HL-60 (cell line): ENCODE results near the gene MAP3K13.

Source experiments
- GABPA ChIP-seq: IDR thresholded peaks from 2 replicates; pipeline ENCODE4 v1.6.1; 2012; ENCODE audit warnings: low read depth
- POLR2AphosphoS5 ChIP-seq: IDR thresholded peaks from 2 replicates; pipeline ENCODE4 v1.6.1; 2012; ENCODE audit warnings: low read depth
- TF ChIP-seq, protein P1 (sequence below): IDR thresholded peaks from one replicate; pipeline ENCODE4 v1.5.1; 2011; ENCODE audit warnings: low read length, control low read depth, inconsistent platforms; ENCODE audit not compliant: insufficient read depth
- TF ChIP-seq, protein P2 (sequence below): IDR thresholded peaks from 2 replicates; pipeline ENCODE4 v1.6.1; 2012; ENCODE audit warnings: low read depth; ENCODE audit not compliant: insufficient replicate concordance

DNA sequence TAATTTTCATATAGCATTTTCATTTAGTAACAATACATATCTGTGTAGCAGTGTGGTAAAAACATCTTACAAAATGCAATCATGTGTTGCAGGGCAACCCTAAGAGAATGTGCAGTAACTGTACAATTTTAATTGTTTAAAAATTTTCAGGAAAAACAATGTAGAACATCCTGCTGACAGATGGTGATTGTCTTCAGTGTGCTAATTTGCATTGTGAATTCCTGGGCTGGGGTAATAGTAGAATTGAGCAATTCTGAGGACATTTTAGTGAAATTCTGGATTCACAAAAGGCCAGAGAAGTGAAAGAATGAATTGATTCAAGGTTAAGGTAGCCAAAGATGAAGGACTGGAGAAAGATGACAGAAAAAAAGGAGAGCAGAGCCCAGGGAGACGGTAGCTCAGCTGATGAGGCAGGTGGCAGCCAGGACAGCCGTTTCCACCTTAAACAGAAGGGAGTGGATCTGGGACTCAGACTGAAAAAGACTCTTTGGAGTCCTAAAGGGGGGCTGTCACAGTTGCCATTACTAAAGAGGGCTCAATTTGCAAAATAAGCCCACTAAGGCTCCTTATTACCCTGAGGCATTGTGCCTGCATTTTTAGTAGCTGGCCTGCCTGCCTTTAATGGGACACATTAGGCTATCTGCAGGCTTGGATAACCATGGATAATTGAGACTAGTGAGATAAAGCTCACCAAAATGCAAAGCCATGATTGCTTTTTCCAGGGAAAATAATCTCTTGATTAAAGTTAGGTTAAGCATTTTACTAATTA lies 8.6 kb downstream of the MAP3K13 start:
- TF ChIP-seq, protein P1, sequence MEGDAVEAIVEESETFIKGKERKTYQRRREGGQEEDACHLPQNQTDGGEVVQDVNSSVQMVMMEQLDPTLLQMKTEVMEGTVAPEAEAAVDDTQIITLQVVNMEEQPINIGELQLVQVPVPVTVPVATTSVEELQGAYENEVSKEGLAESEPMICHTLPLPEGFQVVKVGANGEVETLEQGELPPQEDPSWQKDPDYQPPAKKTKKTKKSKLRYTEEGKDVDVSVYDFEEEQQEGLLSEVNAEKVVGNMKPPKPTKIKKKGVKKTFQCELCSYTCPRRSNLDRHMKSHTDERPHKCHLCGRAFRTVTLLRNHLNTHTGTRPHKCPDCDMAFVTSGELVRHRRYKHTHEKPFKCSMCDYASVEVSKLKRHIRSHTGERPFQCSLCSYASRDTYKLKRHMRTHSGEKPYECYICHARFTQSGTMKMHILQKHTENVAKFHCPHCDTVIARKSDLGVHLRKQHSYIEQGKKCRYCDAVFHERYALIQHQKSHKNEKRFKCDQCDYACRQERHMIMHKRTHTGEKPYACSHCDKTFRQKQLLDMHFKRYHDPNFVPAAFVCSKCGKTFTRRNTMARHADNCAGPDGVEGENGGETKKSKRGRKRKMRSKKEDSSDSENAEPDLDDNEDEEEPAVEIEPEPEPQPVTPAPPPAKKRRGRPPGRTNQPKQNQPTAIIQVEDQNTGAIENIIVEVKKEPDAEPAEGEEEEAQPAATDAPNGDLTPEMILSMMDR: no peak
- TF ChIP-seq, protein P2, sequence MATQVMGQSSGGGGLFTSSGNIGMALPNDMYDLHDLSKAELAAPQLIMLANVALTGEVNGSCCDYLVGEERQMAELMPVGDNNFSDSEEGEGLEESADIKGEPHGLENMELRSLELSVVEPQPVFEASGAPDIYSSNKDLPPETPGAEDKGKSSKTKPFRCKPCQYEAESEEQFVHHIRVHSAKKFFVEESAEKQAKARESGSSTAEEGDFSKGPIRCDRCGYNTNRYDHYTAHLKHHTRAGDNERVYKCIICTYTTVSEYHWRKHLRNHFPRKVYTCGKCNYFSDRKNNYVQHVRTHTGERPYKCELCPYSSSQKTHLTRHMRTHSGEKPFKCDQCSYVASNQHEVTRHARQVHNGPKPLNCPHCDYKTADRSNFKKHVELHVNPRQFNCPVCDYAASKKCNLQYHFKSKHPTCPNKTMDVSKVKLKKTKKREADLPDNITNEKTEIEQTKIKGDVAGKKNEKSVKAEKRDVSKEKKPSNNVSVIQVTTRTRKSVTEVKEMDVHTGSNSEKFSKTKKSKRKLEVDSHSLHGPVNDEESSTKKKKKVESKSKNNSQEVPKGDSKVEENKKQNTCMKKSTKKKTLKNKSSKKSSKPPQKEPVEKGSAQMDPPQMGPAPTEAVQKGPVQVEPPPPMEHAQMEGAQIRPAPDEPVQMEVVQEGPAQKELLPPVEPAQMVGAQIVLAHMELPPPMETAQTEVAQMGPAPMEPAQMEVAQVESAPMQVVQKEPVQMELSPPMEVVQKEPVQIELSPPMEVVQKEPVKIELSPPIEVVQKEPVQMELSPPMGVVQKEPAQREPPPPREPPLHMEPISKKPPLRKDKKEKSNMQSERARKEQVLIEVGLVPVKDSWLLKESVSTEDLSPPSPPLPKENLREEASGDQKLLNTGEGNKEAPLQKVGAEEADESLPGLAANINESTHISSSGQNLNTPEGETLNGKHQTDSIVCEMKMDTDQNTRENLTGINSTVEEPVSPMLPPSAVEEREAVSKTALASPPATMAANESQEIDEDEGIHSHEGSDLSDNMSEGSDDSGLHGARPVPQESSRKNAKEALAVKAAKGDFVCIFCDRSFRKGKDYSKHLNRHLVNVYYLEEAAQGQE: no peak
- TF ChIP-seq POLR2AphosphoS5 (no peak), GABPA (no peak)
